ENCODE results near the gene C14orf132.
"Not testable (repeated sequence)": the region's sequence is repeated elsewhere in the genome, so short reads cannot be mapped to it uniquely, and the experiment has no call there.

Gene C14orf132

GRCh38 chr14:96060186-96060933 is 21.2 kb downstream of the C14orf132 start:
- DNase-seq: no peak

- DNase-seq: no peak
Measured at GRCh38 chr14:96062010-96062409, 22.8 kb downstream of the C14orf132 start.

- DNase-seq: no peak
Measured at GRCh38 chr14:96062506-96062905, 23.3 kb downstream of the C14orf132 start.

- no peak for DNase-seq
Measured at GRCh38 chr14:96064866-96065265, 25.7 kb downstream of the C14orf132 start.

GRCh38 chr14:96065661-96066459 is 26.7 kb downstream of the C14orf132 start:
- DNase-seq: no peak

- DNase-seq: no peak
Measured at GRCh38 chr14:96066976-96067375, 27.8 kb downstream of the C14orf132 start.

- DNase-seq: no peak
Measured at GRCh38 chr14:96067985-96068930, 29.1 kb downstream of the C14orf132 start.

GRCh38 chr14:96069421-96069820 is 30.3 kb downstream of the C14orf132 start:
- DNase-seq: no peak

- no peak for DNase-seq
Measured at GRCh38 chr14:96071561-96071960, 32.4 kb downstream of the C14orf132 start.

- DNase-seq: no peak
Measured at GRCh38 chr14:96072076-96072475, 32.9 kb downstream of the C14orf132 start.

- DNase-seq: no peak
Measured at GRCh38 chr14:96072746-96073145, 33.6 kb downstream of the C14orf132 start.

- not testable (repeated sequence) for DNase-seq
Measured at GRCh38 chr14:96073260-96074039, 34.3 kb downstream of the C14orf132 start.

- DNase-seq: no peak
Measured at GRCh38 chr14:96077983-96078624, 38.9 kb downstream of the C14orf132 start.

GRCh38 chr14:96078625-96079016 is 39.5 kb downstream of the C14orf132 start:
- DNase-seq: no peak

- DNase-seq: no peak
Measured at GRCh38 chr14:96079066-96079465, 39.9 kb downstream of the C14orf132 start.

GRCh38 chr14:96080571-96080970 is 41.4 kb downstream of the C14orf132 start:
- DNase-seq: no peak

- no peak for DNase-seq
Measured at GRCh38 chr14:96081224-96081623, 42.1 kb downstream of the C14orf132 start.

GRCh38 chr14:96081767-96082400 is 42.7 kb downstream of the C14orf132 start:
- no peak for DNase-seq

GRCh38 chr14:96082420-96083300 is 43.5 kb downstream of the C14orf132 start:
- no peak for DNase-seq

- no peak for DNase-seq
Measured at GRCh38 chr14:96083667-96084320, 44.6 kb downstream of the C14orf132 start.

Data from activated CD4-positive, CD25-positive, alpha-beta regulatory T cell treated with anti-CD3 and anti-CD28 coated beads, Interleukin-2, amount 50 U/mL, for 72 hours (primary cell).